HepG2 (cell line): ENCODE measurements around the gene POC1B. TPM values are rescaled to one million over a fixed set of nuclear protein-coding genes. Genes with fewer than 3 reads are reported as not detected.

Source experiments
- ATAC-seq: fragments of 200-7000 bp; cut with Tn5 transposase; 3 replicates; pipeline ENCODE4 v1.9.1; 2020; ENCODE audit warnings: mild to moderate bottlenecking, moderate library complexity
- BruUV-seq: library from RNA; stranded (reverse); fragments of 400-500 nt; replicated peaks from 2 replicates; lab custom pipeline; 2021; lab: Mats Ljungman, UMichigan
- CTCF ChIA-PET: fragments of 300-600 bp; formaldehyde crosslinking; extraction: SDS; loops from one replicate; lab custom pipeline; 2021; ENCODE audit warnings: low total read pairs, inconsistent platforms, low intra/inter-chr PET ratio; lab: Yijun Ruan, JAX
- POLR2A ChIA-PET: fragments of 350-600 bp; sonication (Branson Sonifier 250); formaldehyde crosslinking; loops from one replicate; lab custom pipeline; 2020; ENCODE audit warnings: antibody characterized with exemption, inconsistent platforms; lab: Yijun Ruan, JAX
- DNase-seq: peaks from one replicate; pipeline ENCODE4 v3.0.0-alpha.2; 2015; ENCODE audit warnings: low spot score
- FAIRE-seq: peaks from 3 replicates; lab custom pipeline; 2011; peaks lifted over from hg19 to GRCh38; lab: Jason Lieb, UNC
- H2AFZ ChIP-seq: one replicate; pipeline ENCODE4 v1.6.1; 2011; ENCODE audit warnings: low read length, inconsistent platforms
- H3K27ac ChIP-seq: fragments of 300-600 bp; 3 replicates; pipeline ENCODE4 v1.8.0; 2011; ENCODE audit warnings: mixed run types, mild to moderate bottlenecking, mixed read lengths, low read length, inconsistent platforms; ENCODE audit not compliant: insufficient read depth; ENCODE audit errors: extremely low read length
- H3K27me3 ChIP-seq, 2 experiments: fragments of 200-600 bp in 1 of 2; 2 replicates in 1 of 2; 3 replicates in 1 of 2; pipeline versions ENCODE4 v1.6.0 to v1.8.0; 2011; ENCODE audit warnings: low read length in 2 of 2, mild to moderate bottlenecking in 2 of 2, moderate library complexity in 2 of 2, inconsistent platforms in 1 of 2; ENCODE audit not compliant: insufficient read depth in 2 of 2, control insufficient read depth in 1 of 2
- H3K36me3 ChIP-seq, 2 experiments: fragments of 200-600 bp in 1 of 2; replicated peaks in 1 of 2; 2 replicates in 1 of 2; 3 replicates in 1 of 2; pipeline versions ENCODE4 v1.5.1 to v1.8.0; 2011; ENCODE audit warnings: low read length in 2 of 2, inconsistent platforms in 1 of 2; ENCODE audit not compliant: insufficient read depth in 2 of 2, control insufficient read depth in 1 of 2
- H3K4me1 ChIP-seq: 2 replicates; pipeline ENCODE4 v1.5.1; 2012; ENCODE audit warnings: low read length, inconsistent platforms; ENCODE audit not compliant: insufficient read depth
- H3K4me2 ChIP-seq: 2 replicates; pipeline ENCODE4 v1.6.0; 2011; ENCODE audit warnings: low read depth, low read length, inconsistent platforms
- H3K4me3 ChIP-seq, 3 experiments: fragments of 200-600 bp in 1 of 3; sonication (generic), shearing (Covaris generic) in 1 of 3; replicated peaks in 1 of 3; 2 replicates each; pipeline ENCODE4 v1.5.1; 2011 to 2016; ENCODE audit warnings: low read length in 3 of 3, inconsistent platforms in 2 of 3, low read depth in 2 of 3, mild to moderate bottlenecking in 2 of 3, control low read depth in 1 of 3, mixed read lengths in 1 of 3; ENCODE audit not compliant: insufficient read depth in 1 of 3
- H3K79me2 ChIP-seq: one replicate; pipeline ENCODE4 v1.6.1; 2011; ENCODE audit warnings: low read length, inconsistent platforms; ENCODE audit not compliant: insufficient read depth
- H3K9ac ChIP-seq: 2 replicates; pipeline ENCODE4 v1.6.0; 2011; ENCODE audit warnings: mild to moderate bottlenecking, low read depth, low read length, inconsistent platforms; ENCODE audit not compliant: insufficient read depth
- H3K9me3 ChIP-seq: 2 replicates; pipeline ENCODE4 v1.5.1; 2012; ENCODE audit warnings: mild to moderate bottlenecking, low read length
- H4K20me1 ChIP-seq: 2 replicates; pipeline ENCODE4 v1.6.0; 2011; ENCODE audit warnings: inconsistent platforms, mild to moderate bottlenecking, low read length, moderate library complexity; ENCODE audit not compliant: insufficient read depth
- ARHGAP35 ChIP-seq: sonication (generic); formaldehyde crosslinking; IDR thresholded peaks from 2 replicates; pipeline ENCODE4 v1.9.0; 2022; ENCODE audit warnings: mild to moderate bottlenecking, inconsistent platforms, moderate library complexity, missing genetic modification reagents, borderline replicate concordance
- CHCHD3 ChIP-seq: sonication (generic); formaldehyde crosslinking; IDR thresholded peaks from 2 replicates; pipeline ENCODE4 v1.8.0; 2022; ENCODE audit warnings: mild to moderate bottlenecking, missing genetic modification reagents, moderate library complexity
- EHMT2 ChIP-seq: fragments of 200-600 bp; sonication (generic); IDR thresholded peaks from 2 replicates; pipeline ENCODE4 v1.7.0; 2017; ENCODE audit warnings: antibody characterized with exemption, low read depth, low read length, borderline replicate concordance
- HOXD1 ChIP-seq: sonication (generic); formaldehyde crosslinking; IDR thresholded peaks from 2 replicates; pipeline ENCODE4 v1.5.0; 2020; ENCODE audit warnings: missing genetic modification reagents
- MZF1 ChIP-seq: sonication (generic); formaldehyde crosslinking; IDR thresholded peaks from 2 replicates; pipeline ENCODE4 v1.8.1; 2023; ENCODE audit warnings: mild to moderate bottlenecking, missing genetic modification reagents, borderline replicate concordance
- SP2 ChIP-seq: sonication (generic); formaldehyde crosslinking; IDR thresholded peaks from 2 replicates; pipeline ENCODE4 v1.5.1; 2020; ENCODE audit warnings: mild to moderate bottlenecking, missing genetic modification reagents
- STAG1 ChIP-seq: sonication (generic); formaldehyde crosslinking; IDR thresholded peaks from 2 replicates; pipeline ENCODE4 v1.4.0; 2020; ENCODE audit warnings: missing genetic modification reagents
- YY1 ChIP-seq: IDR thresholded peaks from 2 replicates; pipeline ENCODE4 v1.6.1; 2011; ENCODE audit warnings: low read length, low read depth, moderate library complexity, mild to moderate bottlenecking; ENCODE audit not compliant: insufficient read depth, insufficient replicate concordance
- ZNF101 ChIP-seq: sonication (generic); formaldehyde crosslinking; IDR thresholded peaks from 2 replicates; pipeline ENCODE4 v1.4.0; 2020; ENCODE audit warnings: mild to moderate bottlenecking, low read depth, missing genetic modification reagents, borderline replicate concordance
- ZNF251 ChIP-seq: sonication (generic); formaldehyde crosslinking; IDR thresholded peaks from 2 replicates; pipeline ENCODE4 v1.9.0; 2021; ENCODE audit warnings: mild to moderate bottlenecking, missing genetic modification reagents
- ZNF430 ChIP-seq: sonication (generic); formaldehyde crosslinking; IDR thresholded peaks from 2 replicates; pipeline ENCODE4 v1.9.0; 2021; ENCODE audit warnings: mild to moderate bottlenecking, missing genetic modification reagents
- ZNF605 ChIP-seq: sonication (generic); formaldehyde crosslinking; IDR thresholded peaks from 2 replicates; pipeline ENCODE4 v1.8.0; 2022; ENCODE audit warnings: mild to moderate bottlenecking, missing genetic modification reagents
- WGBS: methylation state at CpG from one replicate; pipeline ENCODE4 v1.1.6; 2017; ENCODE audit warnings: low lambda C conversion rate; 5-methylcytosine and 5-hydroxymethylcytosine counted together
- in situ Hi-C: cut with HindIII; loops from 2 replicates; pipeline ENCODE4 v1.10.0; 2017; ENCODE audit warnings: low pct_unique_long_range_greater_than_20kb; ENCODE audit not compliant: extremely low pct_ligation_motif_present
- intact Hi-C: fragments of 100-400 bp; cut with micrococcal nuclease; formaldehyde crosslinking; loops from one replicate; pipeline ENCODE4 v1.10.0; 2022; ENCODE audit not compliant: unreplicated experiment
- polyA plus RNA-seq, 8 experiments: library from polyadenylated mRNA; depleted of rRNA in 3 of 8; stranded (reverse) in 7 of 8; unstranded in 1 of 8; fragments of >200 nt; fragmentation: Illumina TruSeq in 4 of 8; extraction: Trizol in 4 of 8; gene quantifications; 2 replicates each; pipeline versions ENCODE4 v1.2.1 to v1.2.3, GENCODE V29; 2011 to 2016; ENCODE audit warnings: low read depth in 4 of 8, missing spikeins in 1 of 8, mixed read lengths in 1 of 8; ENCODE audit not compliant: insufficient read depth in 1 of 8
- total RNA-seq, 5 experiments: library from RNA; depleted of rRNA; stranded (reverse); fragments of >200 nt; fragmentation: Illumina TruSeq; extraction: Trizol; gene quantifications; 2 replicates each; pipeline ENCODE4 v1.2.3, GENCODE V29; 2016; ENCODE audit warnings: low read depth in 1 of 5
- TF ChIP-seq, protein P1 (sequence below): sonication (generic); formaldehyde crosslinking; IDR thresholded peaks from 2 replicates; pipeline ENCODE4 v1.8.1; 2023; ENCODE audit warnings: mild to moderate bottlenecking, missing genetic modification reagents
- TF ChIP-seq, protein P2 (sequence below): sonication (generic); formaldehyde crosslinking; IDR thresholded peaks from 2 replicates; pipeline ENCODE4 v1.4.0; 2020; ENCODE audit warnings: low read depth, mild to moderate bottlenecking, missing genetic modification reagents
- TF ChIP-seq, protein P3 (sequence below): sonication (generic); formaldehyde crosslinking; IDR thresholded peaks from 2 replicates; pipeline ENCODE4 v1.4.0; 2020; ENCODE audit warnings: missing genetic modification reagents

Gene POC1B
- total and polyA plus RNA-seq, 2 of the 13 experiments (the other 11 are each of a cell fraction or from before 2014, with no cell fraction given): 9.3 to 11.0 TPM

DNA sequence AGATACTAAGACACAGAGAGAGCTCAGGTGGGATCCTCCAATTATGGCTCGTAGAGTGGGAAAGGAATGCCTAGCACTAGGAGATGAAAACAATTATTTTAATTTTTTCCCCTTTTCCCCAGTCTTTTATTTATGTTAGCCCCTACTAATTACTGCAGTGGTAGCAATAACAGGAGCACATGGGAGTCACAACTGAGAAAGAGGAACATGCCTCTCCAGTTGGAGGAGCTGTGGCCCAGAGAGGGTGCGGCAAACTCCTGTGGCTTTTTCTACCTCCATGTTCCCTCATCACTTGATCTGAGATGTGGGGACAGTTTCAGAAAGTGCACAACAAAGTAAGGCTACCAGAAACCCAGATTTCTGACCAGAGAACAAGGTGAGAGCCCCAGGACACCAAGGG lies 25.9 kb upstream of the POC1B start:
- Histone ChIP-seq H4K20me1 (no peaks in the 10 kb centered on the region), H2AFZ (no peak overlapping the region), H3K4me1 (no peaks in the 10 kb centered on the region), H3K36me3 (no peaks in the 10 kb centered on the region), H3K4me3 (no peak overlapping the region), H3K27me3 (no peaks in the 10 kb centered on the region), H3K27ac (no peak overlapping the region), H3K79me2 (no peaks in the 10 kb centered on the region), H3K9me3 (no peaks in the 10 kb centered on the region), H3K9ac (no peak overlapping the region), H3K4me2 (no peak overlapping the region)
- BruUV-seq: no TSS peak
- TF ChIP-seq HOXD1 (CRISPR knock-in tag) (no peak), YY1 (no peak), STAG1 (CRISPR knock-in tag) (0 out of 2 replicates have a peak, but pooled peaks have one; percentile 27)
- ATAC-seq: no peak
- ChIA-PET CTCF (no interaction called here), POLR2A (no interaction called here)
- in situ Hi-C loops (no loop called here), intact Hi-C loops (no loop called here)
- 56% methylated on average over 2 of the region's 2 CpGs for WGBS
- no peak for FAIRE-seq
- DNase-seq: no peak

DNA sequence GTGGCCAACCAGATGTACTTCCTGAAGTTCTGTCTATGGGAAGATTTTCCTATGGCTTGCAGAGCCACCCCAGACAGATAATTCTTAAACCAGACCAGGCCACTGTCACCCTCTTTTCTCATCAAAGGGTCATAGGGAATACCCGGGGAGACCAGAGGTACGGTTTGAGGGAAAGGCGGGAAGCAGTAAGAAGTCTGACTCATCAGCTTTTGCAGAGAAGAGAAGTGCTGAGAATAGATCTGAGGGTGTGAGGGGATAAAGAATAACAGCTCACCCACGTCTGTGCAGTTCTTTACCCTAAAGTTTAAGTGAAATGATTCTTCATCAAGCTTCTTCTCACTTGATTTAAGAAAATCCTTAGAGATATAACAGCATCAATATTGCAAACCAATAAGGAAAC lies 21.3 kb upstream of the POC1B start:
- Histone ChIP-seq H3K27me3 (no peaks in the 10 kb centered on the region), H3K9ac (no peak overlapping the region), H2AFZ (no peak overlapping the region), H3K27ac (no peak overlapping the region), H3K9me3 (no peaks in the 10 kb centered on the region), H3K4me2 (no peak overlapping the region), H4K20me1 (no peaks in the 10 kb centered on the region; the same call in 1 of the 2 replicates), H3K4me3 (no peak overlapping the region), H3K4me1 (peaks cover 11% of the 10 kb centered on the region), H3K79me2 (no peaks in the 10 kb centered on the region), H3K36me3 (no peaks in the 10 kb centered on the region)
- 51% methylated on average over 4 of the region's 4 CpGs for whole genome bisulfite sequencing
- in situ Hi-C loops (loop anchor here (10.0 to 25.0 kb wide), 2 partner anchors 158 to 415 kb away; partner anchors contain the start of gene ATP2B1), intact Hi-C loops (no loop called here)
- FAIRE-seq (no peak), ATAC-seq (no peak), DNase-seq (no peak)
- ChIA-PET CTCF (no interaction called here), POLR2A (interaction anchor here (1.1 kb wide), 1 partner anchor 162 kb away, joined by 5 read pairs; the partner anchor contains the start of gene ATP2B1)
- BruUV-seq: no TSS peak
- TF ChIP-seq ZNF605 (no peak), MZF1 (CRISPR knock-in tag) (no peak), ZNF251 (CRISPR knock-in tag) (no peak), ZNF430 (CRISPR knock-in tag) (no peak), EHMT2 (no peak), ZNF101 (CRISPR knock-in tag) (no peak), CHCHD3 (CRISPR knock-in tag) (no peak), SP2 (CRISPR knock-in tag) (no peak), ARHGAP35 (CRISPR knock-in tag) (no peak)
- TF ChIP-seq, protein P1, sequence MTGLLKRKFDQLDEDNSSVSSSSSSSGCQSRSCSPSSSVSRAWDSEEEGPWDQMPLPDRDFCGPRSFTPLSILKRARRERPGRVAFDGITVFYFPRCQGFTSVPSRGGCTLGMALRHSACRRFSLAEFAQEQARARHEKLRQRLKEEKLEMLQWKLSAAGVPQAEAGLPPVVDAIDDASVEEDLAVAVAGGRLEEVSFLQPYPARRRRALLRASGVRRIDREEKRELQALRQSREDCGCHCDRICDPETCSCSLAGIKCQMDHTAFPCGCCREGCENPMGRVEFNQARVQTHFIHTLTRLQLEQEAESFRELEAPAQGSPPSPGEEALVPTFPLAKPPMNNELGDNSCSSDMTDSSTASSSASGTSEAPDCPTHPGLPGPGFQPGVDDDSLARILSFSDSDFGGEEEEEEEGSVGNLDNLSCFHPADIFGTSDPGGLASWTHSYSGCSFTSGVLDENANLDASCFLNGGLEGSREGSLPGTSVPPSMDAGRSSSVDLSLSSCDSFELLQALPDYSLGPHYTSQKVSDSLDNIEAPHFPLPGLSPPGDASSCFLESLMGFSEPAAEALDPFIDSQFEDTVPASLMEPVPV (CRISPR knock-in tag): no peak
- TF ChIP-seq, protein P2, sequence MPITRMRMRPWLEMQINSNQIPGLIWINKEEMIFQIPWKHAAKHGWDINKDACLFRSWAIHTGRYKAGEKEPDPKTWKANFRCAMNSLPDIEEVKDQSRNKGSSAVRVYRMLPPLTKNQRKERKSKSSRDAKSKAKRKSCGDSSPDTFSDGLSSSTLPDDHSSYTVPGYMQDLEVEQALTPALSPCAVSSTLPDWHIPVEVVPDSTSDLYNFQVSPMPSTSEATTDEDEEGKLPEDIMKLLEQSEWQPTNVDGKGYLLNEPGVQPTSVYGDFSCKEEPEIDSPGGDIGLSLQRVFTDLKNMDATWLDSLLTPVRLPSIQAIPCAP (CRISPR knock-in tag): no peak
- TF ChIP-seq, protein P3, sequence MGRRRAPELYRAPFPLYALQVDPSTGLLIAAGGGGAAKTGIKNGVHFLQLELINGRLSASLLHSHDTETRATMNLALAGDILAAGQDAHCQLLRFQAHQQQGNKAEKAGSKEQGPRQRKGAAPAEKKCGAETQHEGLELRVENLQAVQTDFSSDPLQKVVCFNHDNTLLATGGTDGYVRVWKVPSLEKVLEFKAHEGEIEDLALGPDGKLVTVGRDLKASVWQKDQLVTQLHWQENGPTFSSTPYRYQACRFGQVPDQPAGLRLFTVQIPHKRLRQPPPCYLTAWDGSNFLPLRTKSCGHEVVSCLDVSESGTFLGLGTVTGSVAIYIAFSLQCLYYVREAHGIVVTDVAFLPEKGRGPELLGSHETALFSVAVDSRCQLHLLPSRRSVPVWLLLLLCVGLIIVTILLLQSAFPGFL: no peak
